ENCODE results near the gene ELL.
A peak's percentile ranks its signal among the peaks of the same experiment; 100 is the strongest.

ELL gene

DNA sequence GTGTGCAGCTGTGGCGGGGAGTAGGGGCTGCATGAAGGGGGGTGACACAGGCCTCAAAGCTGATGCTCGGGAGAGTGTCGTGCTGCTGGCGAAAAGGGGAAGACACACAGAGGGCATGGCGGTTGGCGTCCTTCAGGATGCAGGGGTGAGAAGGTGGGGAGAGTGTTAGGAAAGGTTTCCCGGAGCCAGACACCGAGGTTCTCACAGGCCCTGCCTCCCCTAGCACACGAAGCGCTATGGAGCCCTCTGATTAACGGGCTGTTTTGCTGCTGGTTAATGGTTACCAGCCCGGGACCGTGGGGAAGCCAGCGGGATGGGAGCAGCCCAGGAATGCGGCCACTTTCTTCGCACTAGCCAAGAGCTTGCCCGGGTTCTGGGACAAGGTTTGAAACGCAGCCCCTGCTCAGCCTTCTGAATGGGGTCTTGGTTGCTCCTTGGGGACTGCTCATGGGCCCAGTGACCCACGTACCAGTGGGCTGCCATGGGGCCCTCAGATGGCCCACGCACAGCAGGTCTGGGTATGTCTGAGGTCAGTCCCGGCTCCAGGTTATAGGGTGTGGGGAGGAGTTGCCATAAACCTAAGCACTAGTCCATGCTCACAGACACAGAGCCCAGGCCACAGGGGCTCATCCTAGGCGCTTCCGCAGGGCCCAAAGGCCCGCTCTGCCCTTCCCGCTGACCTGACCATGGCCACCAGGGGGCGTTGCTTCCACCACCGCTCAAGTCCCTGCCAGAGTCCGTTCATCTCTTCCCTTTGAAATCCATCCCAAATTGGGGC, 52.6 kb downstream of the ELL start:
- no peak for DNase-seq (ENCODE audit: low spot score)

DNA sequence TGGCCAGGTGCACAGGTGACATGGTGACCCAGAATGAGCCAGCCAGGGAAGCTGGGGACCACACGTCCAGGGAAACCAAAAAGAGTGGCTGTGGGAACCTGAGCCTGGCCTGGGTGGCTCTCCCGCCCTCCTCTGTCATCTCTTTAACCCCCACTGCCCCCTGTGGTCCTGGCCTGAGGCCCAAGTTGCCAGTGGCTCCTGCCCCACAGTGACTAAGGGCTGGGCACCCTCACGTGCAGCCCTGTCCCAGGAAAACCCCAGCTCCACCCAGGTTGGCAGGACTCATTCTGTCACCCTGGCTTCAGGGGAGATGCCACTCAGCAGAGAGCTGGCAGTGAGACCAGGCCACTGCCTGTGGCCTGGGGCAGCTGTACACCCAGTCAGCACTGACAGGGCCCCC, 53.4 kb downstream of the ELL start:
- DNase-seq (ENCODE audit: low spot score): no peak

DNA sequence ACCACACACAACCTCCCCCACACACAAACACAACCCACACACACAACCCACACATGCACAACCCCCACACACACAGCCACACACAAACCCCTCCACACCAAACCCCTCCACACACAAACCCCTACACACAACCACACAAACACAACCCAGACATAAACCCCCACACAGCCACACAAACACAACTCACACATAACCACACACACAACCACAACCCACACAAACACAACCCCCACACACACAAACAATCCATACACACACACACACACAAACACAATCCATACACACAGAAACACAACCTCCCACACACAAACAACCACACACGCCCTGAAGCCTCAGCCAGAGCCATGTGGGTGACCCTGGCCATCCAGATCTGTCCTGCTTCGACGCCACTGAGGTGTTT, 53.9 kb downstream of the ELL start:
- no peak for DNase-seq (ENCODE audit: low spot score)

DNA sequence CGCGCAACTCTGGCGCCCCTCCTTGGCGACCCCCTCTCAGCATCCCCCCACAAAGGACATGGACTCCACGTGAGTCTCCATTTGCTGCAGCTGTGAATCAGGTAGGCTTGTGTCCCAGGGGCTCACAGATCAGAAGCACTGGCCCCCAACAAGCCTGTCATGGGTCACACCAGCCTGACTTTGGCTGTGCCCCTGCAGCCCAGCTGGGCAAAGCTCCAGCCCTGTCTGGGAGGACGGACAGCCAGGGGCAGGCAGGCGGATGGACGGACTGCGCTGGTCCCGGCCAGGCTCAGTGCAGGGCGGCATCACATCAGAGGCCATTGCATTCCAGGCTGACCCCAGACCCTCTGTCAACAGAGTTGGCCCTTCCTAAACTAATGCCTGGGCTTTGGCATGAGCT, 55.5 kb downstream of the ELL start:
- no peak for DNase-seq (ENCODE audit: low spot score)

DNA sequence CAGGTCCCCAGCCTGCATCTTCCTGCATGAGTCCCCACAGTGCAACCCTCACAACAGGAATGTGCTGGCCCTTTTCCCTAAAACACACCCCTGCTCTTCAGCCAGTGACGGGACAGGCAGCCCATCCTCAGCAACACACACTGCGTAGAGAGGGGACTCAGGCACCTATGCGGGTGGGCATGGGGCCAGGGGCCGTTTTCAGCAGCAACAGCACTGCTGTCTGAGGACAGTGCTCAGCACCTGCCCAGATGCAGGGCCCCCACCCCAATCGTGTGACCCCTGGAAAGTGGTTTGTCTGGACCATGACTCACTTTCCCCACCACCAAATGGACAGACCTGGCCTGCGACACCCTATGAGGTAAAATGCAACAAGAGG, 55.9 kb downstream of the ELL start:
- no peak for DNase-seq (ENCODE audit: low spot score)

DNA sequence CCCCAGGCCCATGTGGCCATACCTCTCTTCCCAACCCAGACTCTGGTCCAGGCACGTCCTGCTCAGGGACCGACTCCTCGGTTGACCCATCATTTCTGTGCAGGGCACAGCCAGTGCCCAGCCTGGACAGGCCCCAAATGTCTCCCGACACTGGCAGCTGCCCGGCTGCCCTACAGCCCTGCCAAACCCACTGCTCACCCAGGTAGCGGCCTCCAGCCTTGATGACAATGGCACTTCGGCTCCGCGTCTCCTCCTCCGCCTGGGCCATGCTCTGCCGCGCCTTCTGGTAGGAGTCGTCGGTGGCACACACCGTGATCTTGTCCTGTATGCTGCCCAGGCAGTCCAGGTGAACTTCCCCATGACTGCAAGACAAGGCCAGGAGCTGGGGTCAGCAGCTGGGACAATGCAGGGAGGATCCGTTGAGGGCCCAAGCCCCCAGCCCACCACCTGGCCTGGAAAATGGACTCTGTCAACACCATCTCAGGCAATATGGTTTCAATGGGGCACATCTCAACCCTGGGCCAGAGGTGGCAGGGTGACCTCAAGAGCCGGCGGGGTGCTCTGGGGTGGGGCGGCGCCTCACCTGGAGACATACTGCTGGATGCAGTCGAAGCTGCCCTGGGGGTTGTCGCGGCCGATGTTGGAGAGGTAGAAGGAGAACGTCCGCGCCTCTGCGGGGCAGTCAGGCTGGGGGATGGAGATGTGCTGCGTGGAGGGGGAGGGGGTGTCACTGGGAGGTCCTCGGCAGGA, 56.5 kb downstream of the ELL start:
- no peak for DNase-seq (ENCODE audit: low spot score)

DNA sequence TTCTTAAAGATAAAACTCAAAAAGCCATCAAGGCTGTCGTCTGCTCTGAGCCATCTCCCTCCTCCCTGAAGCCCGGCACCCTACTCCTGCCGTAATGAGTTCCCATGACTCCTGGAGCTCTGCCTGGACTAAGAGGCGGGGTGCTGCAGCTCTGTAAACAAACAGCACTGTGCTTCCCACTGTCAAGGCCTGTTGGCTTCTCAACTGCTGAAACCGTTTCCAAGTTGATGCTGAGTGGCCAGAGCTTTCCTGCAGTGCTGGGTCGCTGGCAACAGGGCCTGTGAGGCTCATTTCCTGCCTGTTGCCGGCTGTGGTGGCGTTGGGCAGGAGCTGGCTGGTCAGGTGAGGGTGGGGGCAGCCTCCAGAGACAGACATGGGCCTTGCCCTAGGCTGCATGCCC, 57.2 kb downstream of the ELL start:
- DNase-seq (ENCODE audit: low spot score): no peak

DNA sequence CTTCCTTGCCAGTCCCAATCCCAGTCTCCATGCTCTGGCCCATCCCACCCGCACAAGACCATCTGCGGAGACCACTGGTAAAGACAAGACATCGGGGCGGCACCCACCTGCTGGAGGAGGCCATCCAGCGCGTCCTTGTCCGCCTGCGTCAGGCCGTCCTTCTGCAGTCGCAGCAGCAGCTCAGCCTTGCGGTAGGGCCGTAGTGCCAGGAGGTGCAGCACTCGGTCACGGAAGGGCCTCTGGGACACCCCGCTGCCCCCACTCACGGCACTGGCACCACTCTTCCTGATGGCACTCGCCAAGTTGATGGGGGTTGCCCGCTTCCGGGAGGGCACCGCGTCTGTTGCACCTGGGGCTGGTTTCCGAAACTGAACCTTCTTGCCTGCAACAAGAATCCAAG, 60.4 kb downstream of the ELL start:
- DNase-seq (ENCODE audit: low spot score): no peak

DNA sequence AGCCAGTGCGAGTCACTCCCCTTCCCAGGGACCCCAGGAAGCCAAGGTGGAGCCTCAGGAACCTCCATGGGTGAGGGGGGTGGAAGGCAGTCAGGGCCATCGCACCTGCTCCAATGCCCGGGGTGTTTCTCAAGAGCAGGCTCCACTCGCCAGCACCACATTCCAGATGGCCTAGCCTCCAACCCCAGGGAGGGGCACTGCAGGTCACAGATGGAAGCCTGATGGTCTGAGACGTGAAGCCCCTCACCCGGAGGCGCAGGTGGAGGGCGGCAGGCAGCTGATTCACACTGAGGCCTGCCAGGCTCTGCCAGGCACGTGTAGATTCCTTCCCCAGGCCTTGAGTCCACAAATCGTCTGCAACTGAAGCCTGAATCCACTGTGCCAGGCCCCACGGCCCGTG, 61.0 kb downstream of the ELL start:
- DNase-seq (ENCODE audit: low spot score): no peak

DNA sequence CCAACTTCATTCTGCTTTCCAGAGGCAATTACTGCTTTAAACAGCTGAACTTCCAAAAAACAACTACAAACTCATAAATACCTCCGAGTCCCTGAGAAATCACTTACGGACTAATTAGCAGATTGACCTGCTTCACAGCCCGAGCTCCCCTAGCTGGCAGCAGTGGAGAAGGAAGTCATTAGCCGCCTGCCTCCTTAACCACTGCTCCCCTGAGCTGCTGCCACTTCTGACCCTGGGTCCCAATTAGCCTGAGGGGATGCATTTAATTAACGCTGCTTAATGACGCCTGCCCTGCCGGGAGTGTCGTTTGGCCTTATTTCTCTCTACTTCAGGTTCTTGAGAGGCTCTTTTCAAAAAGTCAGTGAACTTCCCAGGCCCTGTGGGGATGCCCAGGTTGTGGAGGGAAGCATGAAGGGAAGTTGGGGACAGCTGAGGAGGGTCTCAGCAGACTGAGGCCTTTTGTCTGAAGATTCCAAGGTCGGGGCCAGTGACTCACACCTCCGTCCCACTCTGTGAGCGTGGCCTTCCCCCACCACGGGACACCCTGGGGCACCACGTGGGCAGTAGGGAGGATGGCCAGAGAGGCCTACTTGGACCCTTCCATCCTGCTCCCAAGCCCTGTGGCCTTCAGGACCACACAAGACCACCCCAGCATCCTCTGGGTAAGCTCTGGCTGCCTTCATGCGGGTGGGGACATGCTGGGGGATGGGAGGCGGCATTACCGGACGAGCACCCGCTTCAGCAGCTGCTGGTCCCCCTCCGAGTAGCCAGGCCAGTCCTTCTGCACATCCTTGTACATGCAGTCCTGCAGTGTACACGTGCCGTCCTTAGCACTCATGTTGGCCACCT, 64.2 kb downstream of the ELL start:
- no peak for DNase-seq (ENCODE audit: low spot score)

DNA sequence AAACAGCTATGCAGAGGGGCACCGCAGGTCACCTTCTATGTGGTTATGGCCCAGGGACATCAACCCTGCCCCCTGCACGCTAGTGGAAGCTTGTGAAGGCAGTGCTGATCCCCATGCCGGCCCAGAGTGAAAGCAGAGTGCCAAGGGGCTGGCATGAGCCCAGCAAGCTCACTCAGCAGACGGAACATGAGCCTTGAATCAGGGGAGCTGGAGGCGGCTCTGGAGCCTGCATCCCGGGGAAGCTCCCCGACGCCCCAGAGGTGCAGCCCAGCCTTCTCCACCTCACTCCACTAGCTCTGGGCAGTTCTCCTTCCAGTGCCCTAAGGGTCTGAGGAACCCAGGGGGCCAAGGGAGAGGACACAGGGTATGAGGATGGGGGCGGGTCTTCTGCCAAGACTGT, 64.9 kb downstream of the ELL start:
- DNase-seq (ENCODE audit: low spot score): no peak

DNA sequence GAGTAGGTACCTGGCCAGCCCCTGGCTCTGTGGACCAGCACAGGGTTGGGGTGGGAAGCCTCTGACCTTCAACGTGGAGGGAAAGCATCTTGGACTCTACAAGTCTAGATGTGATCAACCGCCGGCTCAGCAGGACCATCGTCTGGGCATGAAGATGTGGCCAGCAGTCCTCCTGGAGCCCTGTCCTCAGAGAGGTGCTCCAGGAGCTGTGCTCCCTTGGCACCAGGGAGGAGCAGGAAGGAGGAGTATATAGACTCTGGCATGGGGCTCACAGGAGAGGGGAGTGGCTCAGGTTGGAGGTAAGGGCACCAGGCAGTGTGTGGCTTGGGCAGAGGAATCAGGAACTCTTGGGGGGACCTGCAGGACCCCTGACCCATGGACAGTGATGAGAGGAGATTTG, 65.6 kb downstream of the ELL start:
- DNase-seq (ENCODE audit: low spot score): no peak

DNA sequence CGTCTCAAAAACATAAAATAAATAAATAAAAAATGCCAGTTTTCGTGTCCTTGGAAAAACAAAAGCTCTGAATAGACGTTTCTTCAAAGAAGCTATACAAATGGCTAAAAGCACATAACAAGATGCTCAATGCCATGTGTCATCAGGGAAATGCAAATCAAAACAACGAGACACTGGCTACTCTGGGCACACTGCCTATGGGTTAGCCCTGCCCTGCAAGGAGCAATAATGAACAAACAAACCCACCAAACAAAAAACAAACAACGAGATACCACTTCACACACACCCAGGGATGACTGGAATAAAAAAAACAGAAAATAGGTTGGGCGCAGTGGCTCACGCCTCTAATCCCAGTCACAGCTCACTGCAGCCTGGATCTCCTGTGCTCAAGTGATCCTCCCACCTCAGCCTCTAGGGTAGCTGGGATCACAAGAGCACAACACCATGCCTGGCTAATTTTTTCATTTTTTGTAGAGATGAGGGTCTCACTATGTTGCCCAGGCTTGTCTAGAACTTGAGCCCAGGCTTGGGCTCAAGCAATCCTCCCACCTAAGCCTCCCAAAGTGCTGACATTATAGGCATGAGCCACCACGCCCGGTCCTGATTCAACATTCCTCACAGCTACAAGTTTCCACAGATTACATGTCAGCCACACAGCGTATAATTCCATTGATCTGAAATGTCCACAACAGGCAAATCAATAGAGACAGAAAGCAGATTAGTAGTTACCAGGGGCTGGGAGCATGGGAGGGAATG, 68.4 kb downstream of the ELL start:
- no peak for DNase-seq (ENCODE audit: low spot score)

DNA sequence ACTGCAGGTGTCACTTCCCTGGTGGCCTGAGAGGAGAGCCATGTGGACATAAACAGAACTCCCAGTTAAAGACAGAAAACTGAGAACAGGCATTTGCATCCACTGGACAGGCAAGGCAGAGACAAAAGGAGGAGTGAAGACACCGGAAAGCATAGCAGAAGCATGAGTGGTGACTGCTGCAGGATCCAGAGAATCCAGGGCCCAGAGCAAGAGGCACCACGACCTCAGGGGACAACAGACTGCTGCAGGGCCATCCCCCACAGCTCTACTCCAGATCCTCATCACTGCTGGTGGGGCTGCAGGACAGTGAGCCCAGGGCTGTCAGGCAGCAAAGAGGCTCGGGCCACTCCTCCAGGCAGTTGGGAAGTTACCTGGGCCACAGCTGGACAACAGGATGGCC, 69.5 kb downstream of the ELL start:
- DNase-seq (ENCODE audit: low spot score): no peak

DNA sequence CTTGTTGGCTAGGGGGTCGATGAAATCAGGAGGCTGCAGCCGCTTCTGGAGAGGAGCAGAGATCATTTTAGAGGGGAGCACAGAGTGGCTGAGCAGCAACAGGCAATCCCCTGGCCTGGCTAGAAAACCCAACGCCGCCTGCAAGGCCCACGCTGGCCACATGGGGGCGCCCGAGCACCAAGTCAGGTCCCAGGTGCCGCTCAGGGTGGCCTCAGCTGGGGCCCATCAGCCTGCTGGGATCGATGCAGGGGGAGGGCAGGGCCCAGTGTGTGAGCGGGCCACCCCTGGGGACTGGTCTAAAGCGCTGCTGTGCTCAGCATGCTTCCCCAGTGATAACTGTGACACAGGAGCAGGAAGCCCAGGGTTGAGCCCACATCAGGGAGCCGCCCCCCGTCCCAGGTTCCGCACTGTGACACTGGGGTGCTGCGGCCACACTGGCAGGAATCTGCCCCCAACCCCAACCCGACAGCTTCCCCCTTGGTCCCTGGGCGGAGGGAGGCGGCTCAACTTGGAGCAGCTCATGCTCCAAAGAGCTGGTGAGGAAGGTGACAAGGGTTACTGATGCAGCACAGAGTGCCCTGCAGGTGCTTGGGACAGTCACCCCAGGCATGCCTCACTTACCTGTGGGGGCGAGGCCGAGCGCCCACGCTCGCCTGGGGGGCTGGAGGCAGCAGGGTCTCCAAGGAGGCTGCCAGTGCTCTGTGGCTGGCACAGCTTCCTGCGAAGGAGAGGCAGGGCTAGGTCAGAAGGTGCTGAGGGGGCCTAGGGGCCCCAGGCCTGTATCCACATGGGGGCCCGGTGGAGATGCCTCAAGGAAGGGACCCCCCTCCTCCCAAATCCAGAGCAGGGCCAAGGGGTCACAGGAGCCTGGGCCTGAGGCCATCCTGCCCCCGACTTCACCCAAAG, 70.7 kb downstream of the ELL start:
- peak; percentile 60 for DNase-seq (ENCODE audit: low spot score)

DNA sequence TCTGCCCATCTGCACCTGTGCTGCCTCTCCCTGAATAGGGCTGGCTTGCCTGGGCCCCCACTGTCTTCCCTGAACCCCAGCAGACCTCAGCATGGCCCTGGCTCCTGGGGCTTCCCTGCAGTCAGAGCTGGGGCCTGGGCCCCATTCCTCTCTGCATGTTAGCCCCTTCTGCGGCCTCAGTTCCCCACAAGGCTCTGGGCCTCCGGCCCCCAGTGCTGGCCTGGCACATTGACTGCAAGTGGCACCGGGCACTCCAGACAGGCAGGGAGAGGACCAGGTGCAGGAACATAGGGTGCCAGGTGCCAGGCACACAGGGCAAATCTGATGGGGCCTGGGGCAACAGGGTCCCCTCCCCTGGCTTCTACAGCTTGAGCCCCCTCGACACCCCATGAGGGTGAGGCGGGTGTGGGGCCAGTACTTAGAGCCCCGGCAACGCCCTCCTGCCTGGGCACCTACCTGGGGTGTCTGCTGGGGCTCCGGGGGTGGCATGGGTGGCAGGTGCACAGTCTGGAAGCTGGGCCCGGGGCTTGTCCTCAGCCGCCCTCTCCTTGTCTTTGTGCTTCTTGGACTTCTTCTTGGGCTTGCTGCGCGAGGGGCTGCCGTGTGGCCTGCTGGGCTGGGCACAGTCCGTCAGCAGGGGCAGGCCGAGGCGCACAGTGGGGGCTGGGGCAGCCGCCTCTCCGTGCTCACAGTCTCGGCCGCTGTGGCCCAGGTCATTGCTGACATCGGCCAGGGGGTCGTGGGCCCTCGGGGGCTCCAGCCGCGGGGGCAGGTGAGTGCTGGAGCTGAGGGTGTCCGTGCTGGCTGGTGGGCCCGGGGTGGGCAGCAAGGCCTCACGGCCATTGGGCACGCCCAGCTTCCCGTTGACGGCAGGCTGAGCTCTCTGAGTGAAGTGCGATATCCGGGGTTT, 71.6 kb downstream of the ELL start:
- no peak for DNase-seq (ENCODE audit: low spot score)

DNA sequence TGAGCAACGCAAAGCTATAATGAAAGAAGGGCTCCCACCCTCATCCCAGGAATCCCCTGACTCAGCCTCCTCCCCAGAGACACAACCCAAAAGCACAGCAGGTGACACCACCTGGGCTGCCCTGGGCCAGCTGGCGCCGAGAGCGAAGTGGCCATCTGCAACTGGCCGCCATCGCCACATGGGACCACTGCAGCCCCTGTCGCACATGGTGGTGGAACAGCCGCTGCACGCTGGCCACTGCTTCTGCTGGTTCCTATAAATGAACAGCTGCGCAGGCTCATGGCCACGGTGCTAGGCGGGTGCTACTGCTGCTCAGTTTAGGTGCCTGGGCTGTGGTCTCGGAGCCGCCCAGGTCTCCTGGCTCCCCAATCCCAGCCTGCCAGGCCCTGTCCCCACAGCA, 72.3 kb downstream of the ELL start:
- no peak for DNase-seq (ENCODE audit: low spot score)

DNA sequence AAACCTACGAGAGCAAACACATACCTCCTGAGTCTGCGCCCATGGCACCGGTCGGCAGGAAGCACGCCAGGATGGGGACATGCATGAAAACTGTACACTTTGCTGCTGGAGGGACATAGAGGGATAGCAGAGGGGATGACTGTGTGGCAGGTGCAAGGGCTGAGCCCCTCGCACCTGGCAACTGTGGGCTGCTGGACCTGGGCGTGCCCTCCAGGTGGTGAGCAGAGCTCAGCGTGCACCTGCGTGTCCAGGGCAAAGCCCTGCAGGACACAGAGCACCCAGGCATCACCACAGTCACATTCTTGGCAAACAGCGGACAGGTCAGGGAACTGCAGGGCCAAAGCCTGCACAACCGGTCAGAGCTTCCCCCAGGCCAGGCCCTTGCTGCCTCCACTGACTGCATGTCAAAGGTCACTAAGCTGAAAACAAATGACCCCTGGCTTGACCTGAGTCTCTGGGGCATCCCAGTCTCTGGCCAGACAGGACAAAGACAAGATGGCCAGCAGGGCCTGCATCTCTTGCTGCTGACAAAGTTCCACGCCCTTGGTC, 75.0 kb downstream of the ELL start:
- DNase-seq (ENCODE audit: low spot score): no peak

DNA sequence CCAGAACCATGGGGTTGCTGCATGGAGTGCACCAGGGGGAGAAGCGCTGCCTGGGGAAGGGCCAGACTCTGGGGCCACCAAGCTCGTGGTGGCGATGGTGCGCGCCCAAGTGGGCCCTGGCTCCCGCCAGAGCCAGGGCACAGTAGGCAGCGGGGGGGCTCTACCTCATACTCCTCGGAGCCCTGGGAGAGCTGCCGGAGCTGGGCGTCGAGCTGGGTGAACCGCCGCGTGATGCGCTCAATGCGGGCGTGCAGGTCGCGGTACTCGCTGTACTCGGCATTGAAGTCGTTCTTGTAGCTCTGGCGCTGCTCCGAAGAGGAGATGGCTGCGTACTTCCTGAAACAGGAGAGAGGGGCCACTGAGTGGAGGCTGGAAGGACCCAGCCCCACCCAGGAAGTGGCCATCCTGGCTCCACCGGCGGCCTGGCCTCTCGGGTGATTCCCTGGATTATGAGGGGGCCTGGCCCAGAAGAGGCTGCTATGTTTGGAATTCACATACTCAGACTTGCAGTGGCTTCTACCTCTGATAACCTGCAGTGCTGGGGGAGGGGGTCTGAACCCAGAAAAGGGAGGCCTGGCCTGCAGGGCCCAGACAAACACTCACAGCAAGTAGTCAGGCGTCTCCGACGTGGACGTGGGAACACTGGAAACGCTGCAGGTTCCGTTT, 75.6 kb downstream of the ELL start:
- no peak for DNase-seq (ENCODE audit: low spot score)

Data from RKO (cell line).